CD14-positive monocyte (primary cell): ENCODE results near the gene IL27RA. TPM values are rescaled to one million over a fixed set of nuclear protein-coding genes. Genes with fewer than 3 reads are reported as not detected.

Source experiments
- DNase-seq, 3 donors: peaks; one replicate each; pipeline ENCODE4 v3.0.0-alpha.2; 2011 to 2022
- H2AFZ ChIP-seq: 2 replicates; pipeline ENCODE4 v1.6.0; 2012; ENCODE audit warnings: mild to moderate bottlenecking, low read depth, low read length, inconsistent platforms; ENCODE audit not compliant: insufficient read depth, poor library complexity, severe bottlenecking
- H3K27ac ChIP-seq, 2 donors: 1 replicate in 1 of 2; 2 replicates in 1 of 2; pipeline ENCODE4 v1.5.1; 2012 to 2013; ENCODE audit warnings: low read length in 2 of 2, control low read depth in 1 of 2, inconsistent platforms in 1 of 2, low read depth in 1 of 2, mild to moderate bottlenecking in 1 of 2
- H3K27me3 ChIP-seq, 2 donors: one replicate each; pipeline versions ENCODE4 v1.6.0 to v1.6.1; 2011 to 2013; ENCODE audit warnings: low read length in 2 of 2; ENCODE audit not compliant: control insufficient read depth in 2 of 2, insufficient read depth in 2 of 2
- H3K36me3 ChIP-seq, 2 donors: replicated peaks in 1 of 2; 1 replicate in 1 of 2; 2 replicates in 1 of 2; pipeline versions ENCODE4 v1.5.1 to v1.6.1; 2012 to 2013; ENCODE audit warnings: low read length in 2 of 2, control low read depth in 1 of 2, inconsistent platforms in 1 of 2, mild to moderate bottlenecking in 1 of 2; ENCODE audit not compliant: insufficient read depth in 2 of 2, control insufficient read depth in 1 of 2
- H3K4me1 ChIP-seq, 2 donors: 1 replicate in 1 of 2; 2 replicates in 1 of 2; pipeline versions ENCODE4 v1.5.1 to v1.6.1; 2012 to 2013; ENCODE audit warnings: low read length in 2 of 2, control low read depth in 1 of 2, inconsistent platforms in 1 of 2, mild to moderate bottlenecking in 1 of 2, moderate library complexity in 1 of 2; ENCODE audit not compliant: insufficient read depth in 2 of 2, control insufficient read depth in 1 of 2
- H3K4me2 ChIP-seq: replicated peaks from 2 replicates; pipeline ENCODE3; 2012; ENCODE audit warnings: low read length, moderate library complexity, mild to moderate bottlenecking; ENCODE audit not compliant: poor library complexity, severe bottlenecking; ENCODE audit errors: extremely low read depth
- H3K4me3 ChIP-seq, 3 experiments: fragments of 200-600 bp in 1 of 3; sonication (generic) in 1 of 3; replicated peaks in 1 of 3; 1 replicate in 2 of 3; 2 replicates in 1 of 3; pipeline ENCODE4 v1.5.1; 2011 to 2013; ENCODE audit warnings: low read length in 3 of 3, mild to moderate bottlenecking in 3 of 3, control low read depth in 2 of 3, low read depth in 2 of 3, inconsistent platforms in 1 of 3, moderate library complexity in 1 of 3
- H3K79me2 ChIP-seq: 2 replicates; pipeline ENCODE4 v1.6.0; 2012; ENCODE audit warnings: mild to moderate bottlenecking, control low read depth, inconsistent platforms, low read length, moderate library complexity; ENCODE audit not compliant: insufficient read depth
- H3K9ac ChIP-seq: 2 replicates; pipeline ENCODE4 v1.6.0; 2017; ENCODE audit warnings: low read length, mild to moderate bottlenecking; ENCODE audit not compliant: insufficient read depth, poor library complexity, severe bottlenecking
- H3K9me3 ChIP-seq, 2 donors: replicated peaks in 1 of 2; 1 replicate in 1 of 2; 2 replicates in 1 of 2; pipeline versions ENCODE4 v1.5.1 to v1.6.1; 2012 to 2013; ENCODE audit warnings: low read length in 2 of 2, control low read depth in 1 of 2; ENCODE audit not compliant: control insufficient read depth in 1 of 2, insufficient read depth in 1 of 2
- H4K20me1 ChIP-seq: 2 replicates; pipeline ENCODE4 v1.6.0; 2012; ENCODE audit warnings: mild to moderate bottlenecking, low read length, control low read depth, moderate library complexity; ENCODE audit not compliant: insufficient read depth
- H3K27ac Mint-ChIP-seq, 7 donors: one replicate each; pipeline ENCODE4 v1.8.0; 2020; ENCODE audit warnings: mild to moderate bottlenecking in 7 of 7, mixed read lengths in 7 of 7, moderate library complexity in 6 of 7, inconsistent platforms in 2 of 7
- H3K27me3 Mint-ChIP-seq, 3 donors: one replicate each; pipeline ENCODE4 v1.8.0; 2021 to 2022; ENCODE audit warnings: low read depth in 3 of 3, mild to moderate bottlenecking in 3 of 3, mixed read lengths in 3 of 3, moderate library complexity in 3 of 3, inconsistent platforms in 1 of 3
- H3K36me3 Mint-ChIP-seq, 2 donors: one replicate each; pipeline ENCODE4 v1.8.0; 2020; ENCODE audit warnings: mixed read lengths in 2 of 2, inconsistent platforms in 1 of 2, mild to moderate bottlenecking in 1 of 2
- H3K4me1 Mint-ChIP-seq: one replicate; pipeline ENCODE4 v1.8.0; 2020; ENCODE audit warnings: mild to moderate bottlenecking, mixed read lengths
- H3K4me3 Mint-ChIP-seq, 2 donors: one replicate each; pipeline ENCODE4 v1.8.0; 2020; ENCODE audit warnings: mild to moderate bottlenecking in 2 of 2, mixed read lengths in 2 of 2, moderate library complexity in 1 of 2
- H3K9me3 Mint-ChIP-seq, 7 donors: one replicate each; pipeline ENCODE4 v1.8.0; 2020 to 2022; ENCODE audit warnings: mixed read lengths in 7 of 7, mild to moderate bottlenecking in 6 of 7, moderate library complexity in 6 of 7, inconsistent platforms in 2 of 7
- CTCF ChIP-seq: fragments of 200-600 bp; IDR thresholded peaks from one replicate; pipeline ENCODE4 v1.8.0; 2022; ENCODE audit warnings: antibody characterized with exemption, mild to moderate bottlenecking
- WGBS: methylation state at CpG from one replicate; pipeline ENCODE4 v1.1.5; 2013; ENCODE audit warnings: missing lambda C conversion rate; ENCODE audit not compliant: insufficient coverage; 5-methylcytosine and 5-hydroxymethylcytosine counted together
- intact Hi-C, 2 donors: fragments of 100-400 bp; cut with micrococcal nuclease; formaldehyde crosslinking; loops; one replicate each; pipeline versions ENCODE4 v1.15.0 to v1.15.1; 2023
- polyA plus RNA-seq, 3 donors: library from polyadenylated mRNA; depleted of rRNA in 1 of 3; unstranded in 2 of 3; stranded (reverse) in 1 of 3; fragments of 300-500 nt in 2 of 3; fragments of >200 nt in 1 of 3; fragmentation: Illumina TruSeq in 2 of 3; gene quantifications; 1 replicate in 2 of 3; 2 replicates in 1 of 3; pipeline ENCODE4 v1.2.3, GENCODE V29; 2012 to 2021

IL27RA gene
- polyA plus RNA-seq, 3 donors: 40.4 to 61.5 (median 54.9) TPM

GRCh38 chr19:14006085-14006765 lies 25.3 kb upstream of the IL27RA start, which contains the start of gene RFX1:
Gene RFX1, minus strand, starts transcription at chr19:14006320. Its CDS starts 12,477 bp downstream, at chr19:13993843.
- peaks cover 0 to 9% of the 10 kb centered on the region in 2 donors for H3K36me3 Mint-ChIP-seq
- peaks cover 38 to 45% of the 10 kb centered on the region in 2 donors for H3K4me1 ChIP-seq
- H3K4me3 Mint-ChIP-seq: peak within 1 kb of the TSS; percentile 83 to 95
- WGBS: 0% methylated on average over 39 of the region's 58 CpGs
- peak within 1 kb of the TSS; percentile 99 to 100 (median 100) for H3K27ac Mint-ChIP-seq
- no peak for TF ChIP-seq CTCF
- no peaks in the 10 kb centered on the region for H4K20me1 ChIP-seq
- peak; percentile 99 to 100 (median 99) for DNase-seq
- peak within 1 kb of the TSS; percentile 88 for H2AFZ ChIP-seq
- no peaks in the 10 kb centered on the region for H3K9me3 ChIP-seq
- intact Hi-C loops: loop anchor here in 1 of 2 donors (1.0 to 2.0 kb wide), 2 partner anchors 55 to 75 kb away; no protein-coding TSS in a partner anchor
- peaks cover 34% of the 10 kb centered on the region for H3K79me2 ChIP-seq
- peak within 1 kb of the TSS; percentile 50 to 80 (median 68) for H3K4me3 ChIP-seq
- no peaks in the 10 kb centered on the region for H3K36me3 ChIP-seq
- peaks cover 0 to 5% (median 0%) of the 10 kb centered on the region in 3 donors for H3K27me3 Mint-ChIP-seq
- H3K27ac ChIP-seq: peak within 1 kb of the TSS; percentile 91 to 98
- H3K9me3 Mint-ChIP-seq: peaks cover 0 to 2% (median 0%) of the 10 kb centered on the region in 7 donors
- H3K4me1 Mint-ChIP-seq: peaks cover 40% of the 10 kb centered on the region
- no peaks in the 10 kb centered on the region for H3K27me3 ChIP-seq
- H3K4me2 ChIP-seq: peak within 1 kb of the TSS; percentile 78
- peak within 1 kb of the TSS; percentile 99 for H3K9ac ChIP-seq

- H3K27ac ChIP-seq: peak overlapping the region; percentile 91 to 98
- H3K9ac ChIP-seq: peak overlapping the region; percentile 99
- no peaks in the 10 kb centered on the region for H3K27me3 ChIP-seq
- H3K9me3 Mint-ChIP-seq: peaks cover 0 to 2% (median 0%) of the 10 kb centered on the region in 7 donors
- H3K4me1 Mint-ChIP-seq: peaks cover 39% of the 10 kb centered on the region
- no peaks in the 10 kb centered on the region for H4K20me1 ChIP-seq
- H3K9me3 ChIP-seq: no peaks in the 10 kb centered on the region
- WGBS: under 1% methylated on average over 51 of the region's 56 CpGs
- intact Hi-C loops: loop anchor here in 1 of 2 donors (1.0 to 2.0 kb wide), 2 partner anchors 56 to 74 kb away; no protein-coding TSS in a partner anchor
- TF ChIP-seq CTCF: no peak
- peaks cover 0 to 5% (median 0%) of the 10 kb centered on the region in 3 donors for H3K27me3 Mint-ChIP-seq
- H3K4me2 ChIP-seq: peak overlapping the region; percentile 78
- peak overlapping the region; percentile 88 for H2AFZ ChIP-seq
- no peak for DNase-seq
- H3K4me1 ChIP-seq: peaks cover 38 to 43% of the 10 kb centered on the region in 2 donors
- peak overlapping the region; percentile 83 to 95 for H3K4me3 Mint-ChIP-seq
- H3K36me3 Mint-ChIP-seq: peaks cover 0 to 3% of the 10 kb centered on the region in 2 donors
- H3K4me3 ChIP-seq: peak overlapping the region; percentile 50 to 80 (median 68)
- peaks cover 27% of the 10 kb centered on the region for H3K79me2 ChIP-seq
- no peaks in the 10 kb centered on the region for H3K36me3 ChIP-seq
- H3K27ac Mint-ChIP-seq: peak overlapping the region; percentile 99 to 100 (median 100)
Measured at GRCh38 chr19:14006766-14007562, 24.6 kb upstream of the IL27RA start.
